GM13976 (cell line): ENCODE measurements around the gene AMDHD1.

Experiments
- DNase-seq: peaks from one replicate; pipeline ENCODE4 v3.0.0; 2012; ENCODE audit warnings: low spot score
- CTCF ChIP-seq: IDR thresholded peaks from 2 replicates; pipeline ENCODE4 v1.5.1; 2012; ENCODE audit warnings: borderline replicate concordance, mild to moderate bottlenecking; ENCODE audit not compliant: insufficient read depth; ENCODE audit errors: extremely low read depth, missing control alignments, control extremely low read depth
- in situ Hi-C: fragments of 300-500 bp; cut with MboI; formaldehyde crosslinking; loops from one replicate; pipeline ENCODE4 v1.12.0; 2022; ENCODE audit warnings: low sequenced_read_pairs, mixed read lengths, inconsistent platforms; ENCODE audit not compliant: unreplicated experiment

The AMDHD1 gene

DNA sequence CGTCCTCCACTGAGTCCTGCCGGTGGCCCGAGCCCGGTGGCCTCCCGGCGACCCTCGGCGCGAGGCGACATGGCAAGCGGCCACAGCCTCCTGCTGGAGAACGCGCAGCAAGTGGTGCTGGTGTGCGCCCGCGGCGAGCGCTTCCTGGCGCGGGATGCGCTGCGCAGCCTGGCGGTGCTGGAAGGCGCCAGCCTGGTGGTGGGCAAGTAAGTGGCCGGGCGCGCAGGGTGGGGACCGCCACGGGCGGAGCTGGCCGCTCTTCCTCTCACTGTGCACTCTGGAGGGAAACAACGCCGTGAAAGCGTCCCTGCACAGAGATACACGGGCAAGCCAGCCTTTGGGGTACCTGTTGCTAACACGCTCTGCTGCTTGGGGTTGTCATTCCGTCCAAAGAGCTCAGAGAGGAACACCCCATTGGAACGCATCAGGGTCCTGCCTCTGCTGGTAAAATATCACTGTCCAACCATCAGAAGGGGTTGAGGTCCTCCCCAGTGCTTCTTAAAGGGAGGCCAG lies at the start of gene AMDHD1:
Gene AMDHD1, plus strand, starts transcription at position 2 of the 513 bp plus-strand sequence. Its CDS starts 68 bp downstream, at position 70.
- TF ChIP-seq CTCF: no peak
- peak; percentile 77 for DNase-seq
- in situ Hi-C loops: no loop called here

DNA sequence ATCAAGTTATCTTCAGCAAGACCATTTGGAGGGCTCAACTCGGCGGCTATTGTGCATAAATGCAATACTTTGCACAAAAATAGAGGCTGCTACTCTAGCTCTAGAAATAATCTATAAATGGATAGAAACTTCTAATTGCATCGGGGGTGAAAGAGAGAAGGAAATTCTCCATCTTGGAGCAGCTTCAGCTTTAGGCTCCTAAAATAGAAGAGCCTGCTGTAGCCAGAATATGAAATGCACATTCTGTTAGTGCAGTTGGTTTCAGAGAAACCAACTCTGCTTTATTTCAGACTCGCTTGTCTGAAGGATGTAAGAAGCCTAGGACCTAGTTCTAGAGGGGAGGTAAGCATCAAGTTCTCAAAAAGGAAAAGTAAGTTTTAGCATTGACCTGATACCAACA lies 46.3 kb upstream of the AMDHD1 start:
- TF ChIP-seq CTCF: no peak
- no peak for DNase-seq
- in situ Hi-C loops: no loop called here

DNA sequence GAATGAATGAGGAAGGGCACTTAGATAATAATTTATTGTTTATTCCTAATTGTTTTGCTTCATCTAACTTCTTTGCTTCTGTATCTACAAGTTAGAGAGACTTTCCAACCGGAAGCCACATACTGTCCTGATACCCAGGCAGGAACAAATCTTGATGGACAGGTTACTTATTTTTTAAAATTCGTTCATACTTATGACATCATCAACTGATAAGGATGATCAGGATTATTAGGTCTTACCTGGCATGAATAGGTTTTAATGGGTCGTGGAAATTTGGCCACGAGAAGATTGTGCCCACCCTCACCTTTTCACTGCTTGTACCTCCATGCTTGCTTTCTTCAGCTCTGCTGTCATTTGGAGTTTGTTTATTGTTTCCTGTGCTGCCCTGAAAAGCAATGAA lies 45.0 kb upstream of the AMDHD1 start:
- TF ChIP-seq CTCF: no peak
- in situ Hi-C loops: no loop called here
- no peak for DNase-seq

GRCh38 chr12:95908573-95908972 lies 34.6 kb upstream of the AMDHD1 start:
- in situ Hi-C loops: loop anchor here (25.0 kb wide), 1 partner anchor 304 kb away; no protein-coding TSS in a partner anchor
- DNase-seq: no peak
- no peak for TF ChIP-seq CTCF

GRCh38 chr12:95909871-95910270 lies 33.3 kb upstream of the AMDHD1 start:
- no peak for TF ChIP-seq CTCF
- in situ Hi-C loops: loop anchor here (25.0 kb wide), 1 partner anchor 302 kb away; no protein-coding TSS in a partner anchor
- no peak for DNase-seq

- peak; percentile 69 for TF ChIP-seq CTCF
- peak; percentile 55 for DNase-seq
- in situ Hi-C loops: loop anchor here (25.0 kb wide), 1 partner anchor 294 kb away; no protein-coding TSS in a partner anchor
Measured at GRCh38 chr12:95918194-95918993, 24.7 kb upstream of the AMDHD1 start.
